Lung (tissue), 16 donors: Measurements from ENCODE around the gene STX7. TPM values are rescaled to one million over a fixed set of nuclear protein-coding genes. Genes with fewer than 3 reads are reported as not detected.
"Not testable (repeated sequence)": the region's sequence is repeated elsewhere in the genome, so short reads cannot be mapped to it uniquely, and the experiment has no call there.

ENCODE experiments used
- ATAC-seq: fragments of 200-7000 bp; cut with Tn5 transposase; one replicate; pipeline ENCODE4 v1.9.1; 2020; ENCODE audit warnings: moderate number of reproducible peaks; ENCODE audit not compliant: insufficient read depth, low FRiP score
- DNase-seq, 3 donors: peaks; one replicate each; pipeline ENCODE4 v3.0.0-alpha.2; 2013 to 2017
- H3K27ac ChIP-seq, 2 donors: one replicate each; pipeline ENCODE4 v1.5.1; 2013; ENCODE audit warnings: mild to moderate bottlenecking in 2 of 2, moderate library complexity in 2 of 2, control low read depth in 1 of 2, inconsistent platforms in 1 of 2, low read depth in 1 of 2, low read length in 1 of 2
- H3K27me3 ChIP-seq, 3 donors: one replicate each; pipeline ENCODE4 v1.5.1; 2013; ENCODE audit warnings: low read length in 2 of 3; ENCODE audit not compliant: control insufficient read depth in 3 of 3, insufficient read depth in 3 of 3
- H3K36me3 ChIP-seq, 4 donors: one replicate each; pipeline ENCODE4 v1.5.1; 2013; ENCODE audit warnings: low read length in 4 of 4, mild to moderate bottlenecking in 1 of 4, moderate library complexity in 1 of 4; ENCODE audit not compliant: control insufficient read depth in 4 of 4, insufficient read depth in 4 of 4
- H3K4me1 ChIP-seq, 5 donors: one replicate each; pipeline ENCODE4 v1.5.1; 2013; ENCODE audit warnings: low read length in 5 of 5, mild to moderate bottlenecking in 2 of 5, moderate library complexity in 1 of 5; ENCODE audit not compliant: control insufficient read depth in 5 of 5, insufficient read depth in 5 of 5
- H3K4me3 ChIP-seq: one replicate; pipeline ENCODE4 v1.5.1; 2013; ENCODE audit warnings: mild to moderate bottlenecking, control low read depth, moderate library complexity
- H3K9ac ChIP-seq, 2 donors: one replicate each; pipeline ENCODE4 v1.5.1; 2013; ENCODE audit warnings: low read length in 2 of 2, control low read depth in 1 of 2; ENCODE audit not compliant: insufficient read depth in 1 of 2
- H3K9me3 ChIP-seq, 4 donors: one replicate each; pipeline ENCODE4 v1.5.1; 2013; ENCODE audit warnings: low read length in 3 of 4, mild to moderate bottlenecking in 1 of 4, moderate library complexity in 1 of 4; ENCODE audit not compliant: control insufficient read depth in 4 of 4, insufficient read depth in 3 of 4
- CTCF ChIP-seq: IDR thresholded peaks from 2 replicates; pipeline ENCODE4 v1.5.1; 2012; ENCODE audit warnings: mild to moderate bottlenecking; ENCODE audit errors: control extremely low read depth, extremely low read depth
- WGBS, 2 donors: extraction: QIAGEN DNeasy Blood & Tissue Kit; methylation state at CpG; one replicate each; pipeline ENCODE4 v1.1.7; 2013; 5-methylcytosine and 5-hydroxymethylcytosine counted together
- long read RNA-seq, 5 donors: transcript quantifications; one replicate each; lab custom pipeline, GENCODE V29; 2026
- polyA plus RNA-seq, 2 donors: library from polyadenylated mRNA; stranded (reverse); fragments of 200-250 nt; gene quantifications; one replicate each; pipeline ENCODE4 v1.2.1, GENCODE V29; 2013
- total RNA-seq, 2 donors: library from RNA; depleted of rRNA in 1 of 2; stranded (reverse); fragments of >200 nt in 1 of 2; gene quantifications; one replicate each; pipeline ENCODE4 v1.2.1, GENCODE V29; 2014 to 2021
- donor health status: control.
- donor health status: control.
- donor health status: Bipolar disorder and iron deficiency.
- donor health status: healthy.
- donor health status: DM: yes; HTN: yes; CAD: no.

STX7 gene
- total RNA-seq (10 to 100 TPM; 61.2 to 84.8 TPM), polyA plus RNA-seq (10 to 100 TPM; 14.8 to 39.3 TPM)
- long read RNA-seq, donor 1, full-length matches to known transcripts = 17 of 23 reads
- long read RNA-seq, donor 1, partial matches to known transcripts = 6 of 23 reads
- long read RNA-seq, donor 1, other reads (novel, unspliced or antisense) = 0 of 23 reads
- long read RNA-seq, donor 2, full-length matches to known transcripts = 2 of 7 reads
- long read RNA-seq, donor 2, partial matches to known transcripts = 5 of 7 reads
- long read RNA-seq, donor 2, other reads (novel, unspliced or antisense) = 0 of 7 reads
- long read RNA-seq, donor 3, full-length matches to known transcripts = 15 of 15 reads
- long read RNA-seq, donor 3, partial matches to known transcripts = 0 of 15 reads
- long read RNA-seq, donor 3, other reads (novel, unspliced or antisense) = 0 of 15 reads
- long read RNA-seq, donor 4, full-length matches to known transcripts = 4 of 4 reads
- long read RNA-seq, donor 4, partial matches to known transcripts = 0 of 4 reads
- long read RNA-seq, donor 4, other reads (novel, unspliced or antisense) = 0 of 4 reads
- long read RNA-seq, donor 5, full-length matches to known transcripts = 17 of 17 reads
- long read RNA-seq, donor 5, partial matches to known transcripts = 0 of 17 reads
- long read RNA-seq, donor 5, other reads (novel, unspliced or antisense) = 0 of 17 reads

- WGBS, 2 donors = 0 to 1% methylated on average over 60 to 67 of the region's 67 CpGs
- H3K27ac ChIP-seq = peak within 1 kb of the TSS; percentile 75 to 99
- H3K27me3 ChIP-seq = no peaks in the 10 kb centered on the region
These were observed at the start of gene STX7 for GRCh38 chr6:132512638-132513632. Gene STX7, minus strand, starts transcription at chr6:132513116. Its CDS starts 9,586 bp downstream, at chr6:132503530.

GRCh38 chr6:132560087-132560486, 47.2 kb upstream of the STX7 start:
- H3K27ac ChIP-seq, DNase-seq, H3K4me1 ChIP-seq, H3K4me3 ChIP-seq, H3K9ac ChIP-seq, ATAC-seq, H3K27me3 ChIP-seq, H3K9me3 ChIP-seq, H3K36me3 ChIP-seq: not testable (repeated sequence)
- WGBS, 2 donors = 75 to 86% methylated on average over 3 of the region's 3 CpGs

More at GRCh38 chr6:132512638-132513632, at the start of gene STX7:
- H3K36me3 ChIP-seq = peaks cover 0 to 2% (median 0%) of the 10 kb centered on the region in 4 donors
- DNase-seq = peak; percentile 92 to 96 (median 95)
- no peaks in the 10 kb centered on the region for H3K9me3 ChIP-seq
- peaks cover 0 to 28% (median 9%) of the 10 kb centered on the region in 5 donors for H3K4me1 ChIP-seq
- peak within 1 kb of the TSS; percentile 41 to 71 for H3K9ac ChIP-seq
- peak within 1 kb of the TSS; percentile 95 for H3K4me3 ChIP-seq
- peak; percentile 97 for ATAC-seq
- TF ChIP-seq CTCF = no peak

- DNase-seq (no peak), ATAC-seq (no peak)
- Histone ChIP-seq H3K9ac (no peak within 1 kb of the TSS), H3K27me3 (no peaks in the 10 kb centered on the region), H3K9me3 (no peaks in the 10 kb centered on the region), H3K4me1 (no peaks in the 10 kb centered on the region), H3K36me3 (no peaks in the 10 kb centered on the region), H3K27ac (no peak within 1 kb of the TSS), H3K4me3 (no peak within 1 kb of the TSS)
- WGBS, 2 donors = 93 to 95% methylated on average over 2 of the region's 2 CpGs
- TF ChIP-seq CTCF = no peak
These were observed 39.5 kb upstream of the STX7 start, which contains the start of gene TAAR8 for GRCh38 chr6:132552372-132552771. Gene TAAR8, plus strand, starts transcription at chr6:132552672. Its CDS starts 21 bp downstream, at chr6:132552693.
